Tibial nerve (tissue), 3 donors: ENCODE results near the gene UNKL.

Source experiments
- CTCF ChIP-seq, 5 experiments: fragments of 200-600 bp in 3 of 5; fragments of 450-650 bp in 2 of 5; sonication (generic) in 3 of 5; IDR thresholded peaks; one replicate each; pipeline ENCODE4 v1.5.1; 2016 to 2019; ENCODE audit warnings: antibody characterized with exemption in 5 of 5, mild to moderate bottlenecking in 3 of 5, moderate library complexity in 2 of 5
- POLR2A ChIP-seq, 2 donors: fragments of 450-650 bp; IDR thresholded peaks; one replicate each; pipeline ENCODE4 v1.6.1; 2017; ENCODE audit warnings: antibody characterized with exemption in 2 of 2, mild to moderate bottlenecking in 2 of 2, moderate library complexity in 2 of 2

GRCh38 chr16:1424028-1424427, 9.5 kb upstream of the UNKL start:
- TF ChIP-seq CTCF (IDR thresholded peaks at IDR 0.05) (no peak), POLR2A (IDR thresholded peaks at IDR 0.05) (no peak)
